Bronchial epithelial cell (primary cell): ENCODE data around the gene SAMMSON. TPM values are rescaled to one million over a fixed set of nuclear protein-coding genes. Genes with fewer than 3 reads are reported as not detected.

Experiments
- DNase-seq: peaks from one replicate; pipeline ENCODE4 v3.0.0-alpha.2; 2010; ENCODE audit warnings: low read depth
- FAIRE-seq: peaks from 2 replicates; lab custom pipeline; 2011; peaks lifted over from hg19 to GRCh38; lab: Jason Lieb, UNC
- H3K27me3 ChIP-seq: 2 replicates; pipeline ENCODE4 v1.5.1; 2011; ENCODE audit warnings: low read length; ENCODE audit not compliant: control insufficient read depth, insufficient read depth
- H3K36me3 ChIP-seq: 2 replicates; pipeline ENCODE4 v1.5.1; 2011; ENCODE audit warnings: low read length; ENCODE audit not compliant: control insufficient read depth, insufficient read depth
- H3K4me3 ChIP-seq: 2 replicates; pipeline ENCODE4 v1.5.1; 2011; ENCODE audit warnings: mild to moderate bottlenecking, low read depth, low read length, control low read depth
- CTCF ChIP-seq: IDR thresholded peaks from 2 replicates; pipeline ENCODE4 v1.5.1; 2011; ENCODE audit warnings: mild to moderate bottlenecking, moderate library complexity, low read length, control low read depth, inconsistent platforms; ENCODE audit not compliant: insufficient read depth, severe bottlenecking
- total RNA-seq: library from RNA; depleted of rRNA; stranded (reverse); fragments of >200 nt; gene quantifications from 2 replicates; pipeline ENCODE4 v1.2.1, GENCODE V29; 2014

SAMMSON gene
- total RNA-seq, 1 donor from 2014 or later, result not detected

GRCh38 chr3:70119879-70120278 is 120.3 kb downstream of the SAMMSON start:
- TF ChIP-seq CTCF, result no peak
- FAIRE-seq (no peak), DNase-seq (no peak)
- Histone ChIP-seq H3K27me3 (no peaks in the 10 kb centered on the region), H3K36me3 (no peaks in the 10 kb centered on the region), H3K4me3 (no peak overlapping the region)
